ENCODE measurements around the gene ACTA2. TPM values are rescaled to one million over a fixed set of nuclear protein-coding genes. Genes with fewer than 3 reads are reported as not detected.

The ACTA2 gene
- total RNA-seq, 2 donors from 2014 or later: 4,350 to 6,560 TPM

GRCh38 chr10:88960802-88961201 is 8.2 kb upstream of the ACTA2 start:
- DNase-seq (ENCODE audit: low spot score): no peak
- intact Hi-C loops (cut with DNase I): no loop called here

GRCh38 chr10:88958721-88959120 is 6.1 kb upstream of the ACTA2 start:
- intact Hi-C loops (cut with DNase I): no loop called here
- DNase-seq (ENCODE audit: low spot score): no peak

GRCh38 chr10:88957381-88957780 is 4.8 kb upstream of the ACTA2 start:
- intact Hi-C loops (cut with DNase I): no loop called here
- DNase-seq (ENCODE audit: low spot score): no peak

GRCh38 chr10:88954458-88955083 is 2.0 kb upstream of the ACTA2 start:
- intact Hi-C loops (cut with DNase I): no loop called here
- no peak for DNase-seq (ENCODE audit: low spot score)

GRCh38 chr10:88953662-88954061 is 1.1 kb upstream of the ACTA2 start:
- intact Hi-C loops (cut with DNase I): no loop called here
- DNase-seq (ENCODE audit: low spot score): no peak

GRCh38 chr10:88949912-88950837 is 2.4 kb downstream of the ACTA2 start:
- no peak for DNase-seq (ENCODE audit: low spot score)
- intact Hi-C loops (cut with DNase I): loop anchor here in 1 of 2 donors (5.0 to 10.0 kb wide), 2 partner anchors 37 to 265 kb away; no protein-coding TSS in a partner anchor

- intact Hi-C loops (cut with DNase I): loop anchor here in 1 of 2 donors (5.0 to 10.0 kb wide), 2 partner anchors 38 to 266 kb away; no protein-coding TSS in a partner anchor
- DNase-seq (ENCODE audit: low spot score): no peak
Observed at GRCh38 chr10:88949051-88949450, 3.5 kb downstream of the ACTA2 start.

- no peak for DNase-seq (ENCODE audit: low spot score)
- intact Hi-C loops (cut with DNase I): loop anchor here (2.0 to 10.0 kb wide), 3 partner anchors 40 to 268 kb away; no protein-coding TSS in a partner anchor
Observed at GRCh38 chr10:88946965-88947590, 5.5 kb downstream of the ACTA2 start.

GRCh38 chr10:88946200-88946599 is 6.4 kb downstream of the ACTA2 start:
- intact Hi-C loops (cut with DNase I): loop anchor here (2.0 to 10.0 kb wide), 3 partner anchors 41 to 269 kb away; no protein-coding TSS in a partner anchor
- DNase-seq (ENCODE audit: low spot score): no peak

GRCh38 chr10:88944813-88945212 is 7.8 kb downstream of the ACTA2 start:
- no peak for DNase-seq (ENCODE audit: low spot score)
- intact Hi-C loops (cut with DNase I): loop anchor here in 1 of 2 donors (5.0 to 10.0 kb wide), 2 partner anchors 42 to 270 kb away; no protein-coding TSS in a partner anchor

GRCh38 chr10:88943778-88944177 is 8.8 kb downstream of the ACTA2 start:
- intact Hi-C loops (cut with DNase I): loop anchor here in 1 of 2 donors (10.0 kb wide), 1 partner anchor 271 kb away; no protein-coding TSS in a partner anchor
- DNase-seq (ENCODE audit: low spot score): no peak

GRCh38 chr10:88941026-88941425 is 11.5 kb downstream of the ACTA2 start:
- DNase-seq (ENCODE audit: low spot score): no peak
- intact Hi-C loops (cut with DNase I): loop anchor here in 1 of 2 donors (10.0 kb wide), 1 partner anchor 274 kb away; no protein-coding TSS in a partner anchor

- no peak for DNase-seq (ENCODE audit: low spot score)
- intact Hi-C loops (cut with DNase I): loop anchor here in 1 of 2 donors (5.0 kb wide), 1 partner anchor 48 kb away; no protein-coding TSS in a partner anchor
Observed at GRCh38 chr10:88938938-88939337, 13.6 kb downstream of the ACTA2 start.

- intact Hi-C loops (cut with DNase I): loop anchor here in 1 of 2 donors (5.0 kb wide), 1 partner anchor 49 kb away; no protein-coding TSS in a partner anchor
- DNase-seq (ENCODE audit: low spot score): no peak
Observed at GRCh38 chr10:88938039-88938438, 14.5 kb downstream of the ACTA2 start.

GRCh38 chr10:88936656-88937055 is 15.9 kb downstream of the ACTA2 start:
- DNase-seq (ENCODE audit: low spot score): no peak
- intact Hi-C loops (cut with DNase I): loop anchor here in 1 of 2 donors (5.0 kb wide), 1 partner anchor 51 kb away; no protein-coding TSS in a partner anchor

GRCh38 chr10:88934900-88935672 is 17.5 kb downstream of the ACTA2 start:
- DNase-seq (ENCODE audit: low spot score): no peak
- intact Hi-C loops (cut with DNase I): loop anchor here (5.0 kb wide), 2 partner anchors 52 to 98 kb away; no protein-coding TSS in a partner anchor

GRCh38 chr10:88933564-88933963 is 19.0 kb downstream of the ACTA2 start:
- DNase-seq (ENCODE audit: low spot score): no peak
- intact Hi-C loops (cut with DNase I): loop anchor here in 1 of 2 donors (5.0 kb wide), 1 partner anchor 96 kb away; no protein-coding TSS in a partner anchor

- no peak for DNase-seq (ENCODE audit: low spot score)
- intact Hi-C loops (cut with DNase I): loop anchor here in 1 of 2 donors (5.0 kb wide), 1 partner anchor 95 kb away; no protein-coding TSS in a partner anchor
Observed at GRCh38 chr10:88932539-88933256, 19.9 kb downstream of the ACTA2 start.
